Esophagus muscularis mucosa (tissue), 4 donors: ENCODE data around the gene PPP1R12A. TPM values are rescaled to one million over a fixed set of nuclear protein-coding genes. Genes with fewer than 3 reads are reported as not detected.

Experiments used
- DNase-seq: peaks from one replicate; pipeline ENCODE4 v3.0.0-alpha.2; 2017; ENCODE audit errors: extremely low spot score
- H3K27ac ChIP-seq, 4 donors: fragments of 200-600 bp; sonication (generic); replicated peaks in 1 of 4; 1 replicate in 3 of 4; 2 replicates in 1 of 4; pipeline ENCODE4 v1.5.1; 2016 to 2019; ENCODE audit warnings: mild to moderate bottlenecking in 1 of 4
- H3K27me3 ChIP-seq, 4 donors: fragments of 200-600 bp; sonication (generic); one replicate each; pipeline versions ENCODE4 v1.5.1 to v1.6.0; 2016 to 2019
- H3K36me3 ChIP-seq, 4 donors: fragments of 200-600 bp; sonication (generic); one replicate each; pipeline ENCODE4 v1.5.1; 2016 to 2019
- H3K4me1 ChIP-seq, 4 donors: fragments of 200-600 bp; sonication (generic); one replicate each; pipeline ENCODE4 v1.5.1; 2016 to 2019
- H3K4me3 ChIP-seq, 4 donors: fragments of 200-600 bp; sonication (generic); 1 replicate in 2 of 4; 2 replicates in 2 of 4; pipeline ENCODE4 v1.5.1; 2016 to 2019; ENCODE audit warnings: mild to moderate bottlenecking in 4 of 4, moderate library complexity in 1 of 4
- H3K9me3 ChIP-seq, 4 donors: fragments of 200-600 bp; sonication (generic); 1 replicate in 3 of 4; 2 replicates in 1 of 4; pipeline ENCODE4 v1.5.1; 2016 to 2019
- EP300 ChIP-seq: sonication (generic); formaldehyde crosslinking; IDR thresholded peaks from one replicate; pipeline ENCODE4 v1.6.1; 2017; ENCODE audit warnings: antibody characterized with exemption
- POLR2A ChIP-seq: fragments of 450-650 bp; IDR thresholded peaks from one replicate; pipeline ENCODE4 v1.6.1; 2017; ENCODE audit warnings: antibody characterized with exemption, moderate library complexity, mild to moderate bottlenecking, low read depth
- POLR2AphosphoS5 ChIP-seq, 2 donors: sonication (generic); formaldehyde crosslinking; IDR thresholded peaks; one replicate each; pipeline ENCODE4 v1.6.1; 2017; ENCODE audit warnings: antibody characterized with exemption in 2 of 2
- WGBS: methylation state at CpG from one replicate; pipeline ENCODE4 v1.1.5; 2018; 5-methylcytosine and 5-hydroxymethylcytosine counted together
- intact Hi-C: fragments of 100-400 bp; cut with DNase I; formaldehyde crosslinking; loops from one replicate; pipeline ENCODE4 v1.15.1; 2023
- total RNA-seq, 4 donors: library from RNA; depleted of rRNA; stranded (reverse); fragments of >200 nt; gene quantifications; one replicate each; pipeline versions ENCODE4 v1.1.0 to v1.2.1, GENCODE V29; 2016
- TF ChIP-seq, protein P1 (sequence below), 3 experiments: fragments of 200-600 bp in 2 of 3; fragments of 450-650 bp in 1 of 3; sonication (generic) in 2 of 3; IDR thresholded peaks; one replicate each; pipeline ENCODE4 v1.5.1; 2017 to 2019; ENCODE audit warnings: antibody characterized with exemption in 3 of 3, mild to moderate bottlenecking in 2 of 3, moderate library complexity in 1 of 3

Gene PPP1R12A
- total RNA-seq, 4 donors from 2014 or later: 441 to 691 (median 542) TPM

DNA sequence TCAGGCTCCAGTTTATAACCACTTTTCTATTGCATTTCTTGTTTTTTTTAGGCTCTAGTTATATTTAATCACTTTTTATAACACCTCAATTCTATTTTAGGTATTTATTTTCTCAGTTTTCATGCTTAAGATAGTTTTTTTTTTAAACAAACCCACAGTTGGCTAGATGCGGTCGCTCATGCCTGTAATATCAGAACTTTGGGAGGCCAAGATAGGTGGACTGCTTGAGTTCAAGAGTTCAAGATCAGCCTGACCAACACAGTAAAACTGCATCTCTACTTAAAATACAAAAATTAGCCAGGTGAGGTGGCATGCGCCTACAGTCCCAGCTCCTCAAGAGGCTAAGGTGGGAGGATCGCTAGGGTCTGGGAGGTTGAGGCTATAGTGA, 93.0 kb downstream of the PPP1R12A start:
- peaks cover 0 to 43% (median 31%) of the 10 kb centered on the region in 4 donors for H3K36me3 ChIP-seq
- intact Hi-C loops: no loop called here
- peaks cover 31 to 71% (median 64%) of the 10 kb centered on the region in 4 donors for H3K4me1 ChIP-seq
- 68% methylated on average over 4 of the region's 4 CpGs for WGBS
- H3K4me3 ChIP-seq: no peak overlapping the region
- H3K27me3 ChIP-seq: no peaks in the 10 kb centered on the region
- peaks cover 0 to 7% (median 0%) of the 10 kb centered on the region in 4 donors for H3K9me3 ChIP-seq
- TF ChIP-seq, protein P1, sequence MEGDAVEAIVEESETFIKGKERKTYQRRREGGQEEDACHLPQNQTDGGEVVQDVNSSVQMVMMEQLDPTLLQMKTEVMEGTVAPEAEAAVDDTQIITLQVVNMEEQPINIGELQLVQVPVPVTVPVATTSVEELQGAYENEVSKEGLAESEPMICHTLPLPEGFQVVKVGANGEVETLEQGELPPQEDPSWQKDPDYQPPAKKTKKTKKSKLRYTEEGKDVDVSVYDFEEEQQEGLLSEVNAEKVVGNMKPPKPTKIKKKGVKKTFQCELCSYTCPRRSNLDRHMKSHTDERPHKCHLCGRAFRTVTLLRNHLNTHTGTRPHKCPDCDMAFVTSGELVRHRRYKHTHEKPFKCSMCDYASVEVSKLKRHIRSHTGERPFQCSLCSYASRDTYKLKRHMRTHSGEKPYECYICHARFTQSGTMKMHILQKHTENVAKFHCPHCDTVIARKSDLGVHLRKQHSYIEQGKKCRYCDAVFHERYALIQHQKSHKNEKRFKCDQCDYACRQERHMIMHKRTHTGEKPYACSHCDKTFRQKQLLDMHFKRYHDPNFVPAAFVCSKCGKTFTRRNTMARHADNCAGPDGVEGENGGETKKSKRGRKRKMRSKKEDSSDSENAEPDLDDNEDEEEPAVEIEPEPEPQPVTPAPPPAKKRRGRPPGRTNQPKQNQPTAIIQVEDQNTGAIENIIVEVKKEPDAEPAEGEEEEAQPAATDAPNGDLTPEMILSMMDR (IDR thresholded peaks at IDR 0.05): no peak
- no peak for TF ChIP-seq EP300
- no peak for TF ChIP-seq POLR2A
- no peak for TF ChIP-seq POLR2AphosphoS5 (IDR thresholded peaks at IDR 0.05)
- H3K27ac ChIP-seq: peak overlapping the region in 3 of 4 donors; percentile 20 to 62 (median 37)
- DNase-seq: no peak

- intact Hi-C loops: no loop called here
- H3K27me3 ChIP-seq: no peaks in the 10 kb centered on the region
- TF ChIP-seq POLR2AphosphoS5 (IDR thresholded peaks at IDR 0.05) (no peak), POLR2A (no peak), EP300 (no peak)
- TF ChIP-seq, protein P1 (IDR thresholded peaks at IDR 0.05): no peak
- H3K4me3 ChIP-seq: no peak overlapping the region
- peaks cover 34 to 74% (median 65%) of the 10 kb centered on the region in 4 donors for H3K4me1 ChIP-seq
- H3K36me3 ChIP-seq: peaks cover 0 to 43% (median 31%) of the 10 kb centered on the region in 4 donors
- peaks cover 0 to 7% (median 0%) of the 10 kb centered on the region in 4 donors for H3K9me3 ChIP-seq
- no peak for DNase-seq
- peak overlapping the region; percentile 14 to 62 (median 28) for H3K27ac ChIP-seq
- 54% methylated on average over 4 of the region's 4 CpGs for WGBS
Observed at GRCh38 chr12:79841248-79841877, 93.5 kb downstream of the PPP1R12A start.

DNA sequence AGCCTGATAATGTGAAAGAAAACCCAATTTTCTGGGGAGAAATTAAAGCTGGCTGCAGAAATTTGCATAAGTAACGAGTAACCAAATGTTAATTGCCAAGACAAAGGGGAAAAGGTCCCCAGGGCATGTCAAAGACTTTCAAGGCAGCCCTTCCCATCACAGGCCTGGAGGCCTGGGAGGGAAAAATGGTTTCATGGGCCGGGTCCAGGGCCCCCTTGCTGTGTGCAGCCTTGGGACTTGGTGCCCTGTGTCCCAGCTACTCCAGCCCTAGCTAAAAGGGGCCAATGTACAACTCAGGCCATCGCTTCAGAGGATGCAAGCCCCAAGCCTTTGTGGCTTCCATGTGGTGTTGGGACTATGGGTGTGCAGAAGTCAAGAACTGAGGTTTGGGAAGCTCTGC, 96.5 kb downstream of the PPP1R12A start:
- no peak for DNase-seq
- Histone ChIP-seq H3K36me3 (peaks cover 0 to 24% (median 13%) of the 10 kb centered on the region in 4 donors), H3K9me3 (peaks cover 0 to 7% (median 0%) of the 10 kb centered on the region in 4 donors), H3K4me3 (no peak overlapping the region), H3K4me1 (peaks cover 45 to 85% (median 74%) of the 10 kb centered on the region in 4 donors), H3K27me3 (no peaks in the 10 kb centered on the region), H3K27ac (peak overlapping the region in 1 of 4 donors; percentile 14)
- TF ChIP-seq POLR2AphosphoS5 (IDR thresholded peaks at IDR 0.05) (peak in 1 of 2 donors; percentile 13), EP300 (no peak)
- intact Hi-C loops: no loop called here
- 100% methylated on average over 1 of the region's 3 CpGs for WGBS

DNA sequence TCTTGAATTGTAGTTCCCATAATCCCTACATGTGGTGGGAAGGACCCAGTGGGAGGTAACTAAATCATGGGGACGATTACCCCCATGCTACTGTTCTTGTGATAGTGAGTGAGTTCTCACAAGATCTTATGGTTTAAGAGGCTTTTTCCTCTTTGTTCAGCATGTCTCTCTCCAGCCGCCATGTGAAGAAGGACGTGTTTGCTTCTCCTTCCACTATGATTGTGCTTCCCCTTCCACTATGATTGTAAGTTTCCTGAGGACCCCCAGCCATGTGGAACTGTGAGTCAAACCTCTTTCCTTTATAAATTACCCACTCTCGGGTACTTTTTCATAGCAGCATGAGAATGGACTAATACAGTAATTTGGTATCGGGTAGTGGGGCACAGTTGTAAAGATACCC, 97.3 kb downstream of the PPP1R12A start:
- DNase-seq: no peak
- no peak overlapping the region for H3K4me3 ChIP-seq
- TF ChIP-seq POLR2A (no peak), POLR2AphosphoS5 (IDR thresholded peaks at IDR 0.05) (no peak), EP300 (no peak)
- TF ChIP-seq, protein P1 (IDR thresholded peaks at IDR 0.05): no peak
- 86% methylated on average over 5 of the region's 5 CpGs for WGBS
- H3K27ac ChIP-seq: no peak overlapping the region
- intact Hi-C loops: no loop called here
- H3K9me3 ChIP-seq: peaks cover 0 to 7% (median 0%) of the 10 kb centered on the region in 4 donors
- H3K36me3 ChIP-seq: peaks cover 0 to 22% (median 10%) of the 10 kb centered on the region in 4 donors
- no peaks in the 10 kb centered on the region for H3K27me3 ChIP-seq
- peaks cover 39 to 85% (median 76%) of the 10 kb centered on the region in 4 donors for H3K4me1 ChIP-seq

GRCh38 chr12:79835377-79835843, 99.5 kb downstream of the PPP1R12A start:
- peak overlapping the region in 2 of 4 donors; percentile 10 to 35 for H3K27ac ChIP-seq
- H3K36me3 ChIP-seq: peaks cover 0 to 33% (median 10%) of the 10 kb centered on the region in 4 donors
- intact Hi-C loops: no loop called here
- peaks cover 20 to 84% (median 74%) of the 10 kb centered on the region in 4 donors for H3K4me1 ChIP-seq
- no peaks in the 10 kb centered on the region for H3K27me3 ChIP-seq
- H3K9me3 ChIP-seq: peaks cover 0 to 7% (median 0%) of the 10 kb centered on the region in 4 donors
- H3K4me3 ChIP-seq: no peak overlapping the region
- 60% methylated on average over 2 of the region's 2 CpGs for WGBS
- DNase-seq: no peak
- TF ChIP-seq, protein P1 (IDR thresholded peaks at IDR 0.05): no peak
- TF ChIP-seq POLR2AphosphoS5 (IDR thresholded peaks at IDR 0.05): no peak
- no peak for TF ChIP-seq EP300
- no peak for TF ChIP-seq POLR2A
